GM19351 (cell line): ENCODE data around the gene FRRS1L.
A peak's percentile ranks its signal among the peaks of the same experiment; 100 is the strongest.

ENCODE experiments used
- ATAC-seq: cut with Tn5 transposase; IDR thresholded peaks from one replicate; pipeline ENCODE4 v1.9.1; 2021; ENCODE audit warnings: mild to moderate bottlenecking, moderate library complexity; ENCODE audit not compliant: unreplicated experiment

Gene FRRS1L

GRCh38 chr9:109108318-109108717 is 58.7 kb downstream of the FRRS1L start:
- ATAC-seq = no peak

- ATAC-seq = no peak
Measured at GRCh38 chr9:109107402-109108240, 59.4 kb downstream of the FRRS1L start.

- ATAC-seq = peak; percentile 78
Measured at GRCh38 chr9:109101810-109102209, 65.2 kb downstream of the FRRS1L start.

- no peak for ATAC-seq
Measured at GRCh38 chr9:109101202-109101595, 65.8 kb downstream of the FRRS1L start.

GRCh38 chr9:109100543-109101201 is 66.4 kb downstream of the FRRS1L start:
- ATAC-seq = no peak

- ATAC-seq = no peak
Measured at GRCh38 chr9:109098960-109099308, 68.1 kb downstream of the FRRS1L start.

GRCh38 chr9:109098171-109098959 is 68.7 kb downstream of the FRRS1L start:
- ATAC-seq = no peak

GRCh38 chr9:109097146-109097545 is 69.9 kb downstream of the FRRS1L start:
- ATAC-seq = no peak

GRCh38 chr9:109095321-109095720 is 71.7 kb downstream of the FRRS1L start:
- ATAC-seq = no peak

GRCh38 chr9:109094268-109094667 is 72.8 kb downstream of the FRRS1L start:
- ATAC-seq = no peak

GRCh38 chr9:109092587-109092986 is 74.5 kb downstream of the FRRS1L start:
- ATAC-seq = no peak

GRCh38 chr9:109092051-109092580 is 74.9 kb downstream of the FRRS1L start:
- no peak for ATAC-seq

GRCh38 chr9:109088221-109088620 is 78.8 kb downstream of the FRRS1L start:
- ATAC-seq = no peak

GRCh38 chr9:109087795-109088194 is 79.3 kb downstream of the FRRS1L start:
- ATAC-seq = no peak

- peak; percentile 96 for ATAC-seq
Measured at GRCh38 chr9:109086221-109086620, 80.8 kb downstream of the FRRS1L start.

GRCh38 chr9:109085510-109085909 is 81.5 kb downstream of the FRRS1L start:
- no peak for ATAC-seq

GRCh38 chr9:109083813-109084405 is 83.1 kb downstream of the FRRS1L start:
- no peak for ATAC-seq

GRCh38 chr9:109083141-109083540 is 83.9 kb downstream of the FRRS1L start:
- ATAC-seq = no peak

- no peak for ATAC-seq
Measured at GRCh38 chr9:109082091-109082620, 84.9 kb downstream of the FRRS1L start.
